HG03139 (cell line): Measurements from ENCODE around the gene PCMT1.
"Not testable (repeated sequence)": the region's sequence is repeated elsewhere in the genome, so short reads cannot be mapped to it uniquely, and the experiment has no call there.

Source experiments
- ATAC-seq: cut with Tn5 transposase; IDR thresholded peaks from one replicate; pipeline ENCODE4 v1.9.1; 2021; ENCODE audit not compliant: unreplicated experiment

Gene PCMT1

GRCh38 chr6:149813351-149813750 lies 63.8 kb downstream of the PCMT1 start:
- no peak for ATAC-seq

- ATAC-seq: no peak
Observed at GRCh38 chr6:149815788-149816187, 66.2 kb downstream of the PCMT1 start.

- ATAC-seq: no peak
Observed at GRCh38 chr6:149820506-149820905, 71.0 kb downstream of the PCMT1 start.

- ATAC-seq: no peak
Observed at GRCh38 chr6:149821492-149821891, 72.0 kb downstream of the PCMT1 start.

GRCh38 chr6:149823013-149823412 lies 73.5 kb downstream of the PCMT1 start:
- ATAC-seq: no peak

- ATAC-seq: no peak
Observed at GRCh38 chr6:149825292-149825691, 75.8 kb downstream of the PCMT1 start.

- ATAC-seq: no peak
Observed at GRCh38 chr6:149830731-149831307, 81.3 kb downstream of the PCMT1 start.

GRCh38 chr6:149831308-149831820 lies 81.8 kb downstream of the PCMT1 start:
- ATAC-seq: no peak

GRCh38 chr6:149833651-149834050 lies 84.1 kb downstream of the PCMT1 start:
- no peak for ATAC-seq

- no peak for ATAC-seq
Observed at GRCh38 chr6:149834513-149835481, 85.3 kb downstream of the PCMT1 start.

- ATAC-seq: no peak
Observed at GRCh38 chr6:149840345-149841075, 91.0 kb downstream of the PCMT1 start.

GRCh38 chr6:149842331-149842730 lies 92.8 kb downstream of the PCMT1 start:
- no peak for ATAC-seq

GRCh38 chr6:149843051-149843633 lies 93.6 kb downstream of the PCMT1 start:
- ATAC-seq: no peak

GRCh38 chr6:149844036-149844435 lies 94.5 kb downstream of the PCMT1 start:
- not testable (repeated sequence) for ATAC-seq

- no peak for ATAC-seq
Observed at GRCh38 chr6:149844480-149844879, 94.9 kb downstream of the PCMT1 start.

GRCh38 chr6:149845549-149845948 lies 96.0 kb downstream of the PCMT1 start:
- no peak for ATAC-seq

- no peak for ATAC-seq
Observed at GRCh38 chr6:149846321-149846720, 96.8 kb downstream of the PCMT1 start.

- ATAC-seq: no peak
Observed at GRCh38 chr6:149847939-149848267, 98.4 kb downstream of the PCMT1 start.

- ATAC-seq: not testable (repeated sequence)
Observed at GRCh38 chr6:149848343-149848742, 98.8 kb downstream of the PCMT1 start.

GRCh38 chr6:149851461-149852110 lies 102.0 kb downstream of the PCMT1 start:
- ATAC-seq: no peak

GRCh38 chr6:149852180-149852579 lies 102.6 kb downstream of the PCMT1 start:
- ATAC-seq: no peak
